Aorta (tissue), 5 donors: ENCODE measurements around the gene GSDMA. TPM values are rescaled to one million over a fixed set of nuclear protein-coding genes. Genes with fewer than 3 reads are reported as not detected.

ENCODE experiments used
- ATAC-seq: fragments of 200-7000 bp; cut with Tn5 transposase; one replicate; pipeline ENCODE4 v1.9.1; 2022; ENCODE audit warnings: moderate library complexity; ENCODE audit not compliant: low FRiP score
- DNase-seq, 2 donors: peaks; one replicate each; pipeline ENCODE4 v3.0.0-alpha.2; 2020
- H3K27ac ChIP-seq, 2 donors: one replicate each; pipeline ENCODE4 v1.5.1; 2013; ENCODE audit warnings: low read length in 2 of 2, mild to moderate bottlenecking in 2 of 2, moderate library complexity in 2 of 2, control low read depth in 1 of 2, inconsistent platforms in 1 of 2, low read depth in 1 of 2
- H3K27me3 ChIP-seq, 2 donors: one replicate each; pipeline ENCODE4 v1.6.1; 2013; ENCODE audit warnings: control low read depth in 1 of 2, low read length in 1 of 2, mild to moderate bottlenecking in 1 of 2, moderate library complexity in 1 of 2; ENCODE audit not compliant: insufficient read depth in 2 of 2, control insufficient read depth in 1 of 2
- H3K36me3 ChIP-seq, 2 donors: one replicate each; pipeline ENCODE4 v1.6.1; 2013; ENCODE audit warnings: control low read depth in 1 of 2, low read length in 1 of 2, mild to moderate bottlenecking in 1 of 2; ENCODE audit not compliant: insufficient read depth in 2 of 2, control insufficient read depth in 1 of 2
- H3K4me1 ChIP-seq, 2 donors: one replicate each; pipeline ENCODE4 v1.6.1; 2013; ENCODE audit warnings: low read length in 2 of 2, control low read depth in 1 of 2, mild to moderate bottlenecking in 1 of 2, moderate library complexity in 1 of 2; ENCODE audit not compliant: insufficient read depth in 2 of 2, control insufficient read depth in 1 of 2
- H3K4me3 ChIP-seq, 2 donors: one replicate each; pipeline ENCODE4 v1.5.1; 2013; ENCODE audit warnings: low read length in 2 of 2, control low read depth in 1 of 2, mild to moderate bottlenecking in 1 of 2
- H3K9me3 ChIP-seq: one replicate; pipeline ENCODE4 v1.6.1; 2013; ENCODE audit warnings: mild to moderate bottlenecking, low read length; ENCODE audit not compliant: control insufficient read depth
- WGBS, 2 donors: extraction: QIAGEN DNeasy Blood & Tissue Kit; methylation state at CpG; one replicate each; pipeline ENCODE4 v1.1.7; 2013; 5-methylcytosine and 5-hydroxymethylcytosine counted together
- intact Hi-C, 2 donors: fragments of 100-400 bp; cut with DNase I; formaldehyde crosslinking; loops; one replicate each; pipeline versions ENCODE4 v1.14.2 to v1.15.0; 2022
- polyA plus RNA-seq, 2 donors: library from polyadenylated mRNA; stranded (reverse); fragments of 200-250 nt; gene quantifications; one replicate each; pipeline ENCODE4 v1.2.3, GENCODE V29; 2013
- total RNA-seq, 2 donors: library from RNA; stranded (reverse); fragmentation: NEBNext Ultra II Directional; extraction: Animal tissue kit (Norgen Biotek cat#: 25700); gene quantifications; one replicate each; pipeline ENCODE4 v1.2.1, GENCODE V29; 2021
- donor health status: healthy with polysubstance abuse.
- donor health status: Bipolar disorder and iron deficiency.
- donor health status: DM: no; HTN: no; CAD: no.
- donor health status: DM: no; HTN: no; CAD: no.
- donor health status: DM: yes; HTN: yes; CAD: no.

GSDMA gene
- total and polyA plus RNA-seq, 4 donors, result 0.28 to 6.2 (median 1.2) TPM; not detected in 1

- H3K4me1 ChIP-seq, result no peaks in the 10 kb centered on the region
- ATAC-seq (no peak), DNase-seq (no peak)
- H3K27ac ChIP-seq, result no peak overlapping the region
- H3K27me3 ChIP-seq, result no peaks in the 10 kb centered on the region
- H3K36me3 ChIP-seq, result no peaks in the 10 kb centered on the region
- no peaks in the 10 kb centered on the region for H3K9me3 ChIP-seq
- WGBS, 2 donors, result 81 to 84% methylated on average over 25 to 26 of the region's 26 CpGs
- no peak overlapping the region for H3K4me3 ChIP-seq
- intact Hi-C loops, result loop anchor here (5.0 to 10.0 kb wide), 3 partner anchors 71 to 269 kb away; partner anchors contain the start of gene CDC6 (in 1 of the 2)
Measured at GRCh38 chr17:40015998-40016985, 53.5 kb downstream of the GSDMA start.

GRCh38 chr17:40017422-40018080, 54.7 kb downstream of the GSDMA start:
- Histone ChIP-seq H3K27ac (no peak overlapping the region), H3K36me3 (no peaks in the 10 kb centered on the region), H3K9me3 (no peaks in the 10 kb centered on the region), H3K4me1 (no peaks in the 10 kb centered on the region), H3K27me3 (no peaks in the 10 kb centered on the region), H3K4me3 (no peak overlapping the region)
- DNase-seq (no peak), ATAC-seq (no peak)
- WGBS, 2 donors, result 25 to 38% methylated on average over 15 of the region's 15 CpGs
- intact Hi-C loops, result loop anchor here (5.0 to 10.0 kb wide), 3 partner anchors 70 to 267 kb away; partner anchors contain the start of gene CDC6 (in 1 of the 2)

- no peak for ATAC-seq
- H3K27ac ChIP-seq, result no peak overlapping the region
- intact Hi-C loops, result loop anchor here (5.0 to 10.0 kb wide), 3 partner anchors 69 to 266 kb away; partner anchors contain the start of gene CDC6 (in 1 of the 2)
Measured at GRCh38 chr17:40018211-40019121, 55.7 kb downstream of the GSDMA start.

GRCh38 chr17:40019140-40019991, 56.6 kb downstream of the GSDMA start:
- Histone ChIP-seq H3K27me3 (no peaks in the 10 kb centered on the region), H3K4me3 (no peak overlapping the region), H3K9me3 (no peaks in the 10 kb centered on the region), H3K4me1 (no peaks in the 10 kb centered on the region), H3K36me3 (no peaks in the 10 kb centered on the region), H3K27ac (no peak overlapping the region)
- intact Hi-C loops, result loop anchor here (5.0 to 10.0 kb wide), 3 partner anchors 68 to 265 kb away; partner anchors contain the start of gene CDC6 (in 1 of the 2)
- 81 to 82% methylated on average over 24 of the region's 24 CpGs for WGBS, 2 donors
- ATAC-seq, result no peak
- peak in 1 of 2 donors; percentile 79 for DNase-seq

More at GRCh38 chr17:40018211-40019121, 55.7 kb downstream of the GSDMA start:
- Histone ChIP-seq H3K9me3 (no peaks in the 10 kb centered on the region), H3K27me3 (no peaks in the 10 kb centered on the region), H3K36me3 (no peaks in the 10 kb centered on the region), H3K4me1 (no peaks in the 10 kb centered on the region), H3K4me3 (no peak overlapping the region)
- DNase-seq, result peak in 1 of 2 donors; percentile 80
- 19% methylated on average over 15 of the region's 15 CpGs for WGBS, 2 donors

GRCh38 chr17:40020146-40020545, 57.3 kb downstream of the GSDMA start:
- Histone ChIP-seq H3K36me3 (no peaks in the 10 kb centered on the region), H3K9me3 (no peaks in the 10 kb centered on the region), H3K4me3 (no peak overlapping the region), H3K27me3 (no peaks in the 10 kb centered on the region), H3K4me1 (no peaks in the 10 kb centered on the region), H3K27ac (no peak overlapping the region)
- DNase-seq (no peak), ATAC-seq (no peak)
- intact Hi-C loops, result no loop called here
- 88% methylated on average over 13 of the region's 13 CpGs for WGBS, 2 donors

GRCh38 chr17:40021451-40021971, 58.7 kb downstream of the GSDMA start:
- H3K36me3 ChIP-seq, result peaks cover 0 to 4% of the 10 kb centered on the region in 2 donors
- intact Hi-C loops, result no loop called here
- H3K27ac ChIP-seq, result no peak overlapping the region
- WGBS, 2 donors, result 63 to 70% methylated on average over 9 of the region's 9 CpGs
- no peaks in the 10 kb centered on the region for H3K9me3 ChIP-seq
- H3K27me3 ChIP-seq, result no peaks in the 10 kb centered on the region
- ATAC-seq, result peak; percentile 9
- H3K4me1 ChIP-seq, result no peaks in the 10 kb centered on the region
- no peak for DNase-seq
- no peak overlapping the region for H3K4me3 ChIP-seq

- no peaks in the 10 kb centered on the region for H3K4me1 ChIP-seq
- ATAC-seq, result no peak
Measured at GRCh38 chr17:40022497-40022896, 59.7 kb downstream of the GSDMA start.

More at GRCh38 chr17:40022497-40022896, 59.7 kb downstream of the GSDMA start:
- 92 to 94% methylated on average over 9 of the region's 9 CpGs for WGBS, 2 donors
- Histone ChIP-seq H3K36me3 (peaks cover 0 to 4% of the 10 kb centered on the region in 2 donors), H3K4me3 (no peak overlapping the region), H3K27me3 (no peaks in the 10 kb centered on the region), H3K9me3 (no peaks in the 10 kb centered on the region), H3K27ac (no peak overlapping the region)
- intact Hi-C loops, result no loop called here
- DNase-seq, result no peak
